ENCODE measurements around the gene PPP1R16B. TPM values are rescaled to one million over a fixed set of nuclear protein-coding genes. Genes with fewer than 3 reads are reported as not detected.

Gene PPP1R16B
- total and polyA plus RNA-seq, 10 of the 15 experiments (the other 5 are each of a cell fraction or from before 2014, with no cell fraction given): 13.4 to 90.2 (median 66.7) TPM

- CTCF ChIA-PET: no interaction called here
Measured at GRCh38 chr20:38969708-38970107, 164.2 kb downstream of the PPP1R16B start.

More at GRCh38 chr20:38969708-38970107, 164.2 kb downstream of the PPP1R16B start:
- no TSS peak for BruUV-seq (replicated peaks)
- no peak overlapping the region for H3K4me3 ChIP-seq
- intact Hi-C loops (cut with micrococcal nuclease; ENCODE audit: unreplicated experiment) (no loop called here), in situ Hi-C loops (cut with MboI) (no loop called here)
- H3K79me2 ChIP-seq (ENCODE audit: control insufficient read depth, insufficient read depth, low read length): peaks cover 15% of the 10 kb centered on the region
- no peak overlapping the region for H3K4me2 ChIP-seq (ENCODE audit: control insufficient read depth, insufficient read depth)
- H3K9ac ChIP-seq (ENCODE audit: control insufficient read depth, insufficient read depth, low read length): no peak overlapping the region
- SMC1A ChIA-PET (ENCODE audit: uncharacterized antibody, unreplicated experiment): interaction anchor here (4.1 to 16.7 kb wide), 2 partner anchors 7 to 15 kb away, joined by 28 to 237 read pairs; partner anchors contain the start of gene DHX35
- WGBS (ENCODE audit: insufficient coverage, insufficient replicate concordance, low lambda C conversion rate, missing lambda C conversion rate): 88% methylated on average over 4 of the region's 4 CpGs
- no peak for ATAC-seq
- H3K36me3 ChIP-seq (ENCODE audit: control insufficient read depth in 2 of 2, insufficient read depth in 2 of 2, low read length in 1 of 2): peaks cover 0 to 16% of the 10 kb centered on the region in 2 experiments; a peak in 2 of 4 replicates
- no peak for DNase-seq (ENCODE audit: low read depth, low spot score)
- no peaks in the 10 kb centered on the region for H3K4me1 ChIP-seq (ENCODE audit: control insufficient read depth, insufficient read depth, low read length)
- POLR2A ChIA-PET: interaction anchor here (1.8 kb wide), 1 partner anchor 16 kb away, joined by 8 read pairs; no protein-coding TSS in a partner anchor
- no peaks in the 10 kb centered on the region for H3K27me3 ChIP-seq (replicated peaks in 1 of 2; ENCODE audit: control insufficient read depth in 2 of 2, insufficient read depth in 2 of 2, low read length in 1 of 2)
- H3K27ac ChIP-seq (ENCODE audit: control insufficient read depth, insufficient read depth): no peak overlapping the region
- RAD21 ChIA-PET (ENCODE audit: unreplicated experiment): no interaction called here
- H3K9me3 ChIP-seq (replicated peaks; ENCODE audit: control insufficient read depth, insufficient read depth, low read length): no peaks in the 10 kb centered on the region
- no peak for FAIRE-seq
- no peak for TF ChIP-seq SMAD1 (IDR thresholded peaks at IDR 0.05; ENCODE audit: low read depth, partially characterized antibody)
- TF ChIP-seq ZBTB40 (IDR thresholded peaks at IDR 0.05; ENCODE audit: borderline replicate concordance): no peak
- TF ChIP-seq ZNF217 (IDR thresholded peaks at IDR 0.05): no peak
- TF ChIP-seq MAX (IDR thresholded peaks at IDR 0.05; ENCODE audit: low read depth, low read length): no peak
- no peak for TF ChIP-seq IKZF1 (conservative IDR thresholded peaks at IDR 0.05)
- no peak for TF ChIP-seq SMARCA5 (IDR thresholded peaks at IDR 0.05)
- no peak for TF ChIP-seq YBX1 (IDR thresholded peaks at IDR 0.05)
- no peak for TF ChIP-seq TBL1XR1 (IDR thresholded peaks at IDR 0.05; ENCODE audit: low read depth, low read length)
- no peak for TF ChIP-seq SPI1 (IDR thresholded peaks at IDR 0.05; ENCODE audit: borderline replicate concordance, insufficient read depth, low read depth, low read length)
- TF ChIP-seq E2F8 (IDR thresholded peaks at IDR 0.05; ENCODE audit: low read depth, partially characterized antibody): no peak
- TF ChIP-seq BMI1 (IDR thresholded peaks at IDR 0.05; ENCODE audit: borderline replicate concordance): no peak
- H2AFZ ChIP-seq (ENCODE audit: control insufficient read depth, low read depth, low read length): no peak overlapping the region
- H4K20me1 ChIP-seq (ENCODE audit: control insufficient read depth, insufficient read depth): no peaks in the 10 kb centered on the region

All from GM12878 (cell line).